Cardiac fibroblast (primary cell): ENCODE results near the gene PRRC2B.
A peak's percentile ranks its signal among the peaks of the same experiment; 100 is the strongest.

Experiments
- DNase-seq, 2 donors: peaks; one replicate each; pipeline versions ENCODE4 v3.0.0 to v3.0.0-alpha.2; 2010; ENCODE audit warnings: low read depth in 2 of 2
- H3K4me3 ChIP-seq, 2 donors: replicated peaks in 1 of 2; 1 replicate in 1 of 2; 2 replicates in 1 of 2; pipeline ENCODE4 v1.5.1; 2011; ENCODE audit warnings: low read depth in 2 of 2, low read length in 2 of 2, mild to moderate bottlenecking in 2 of 2, moderate library complexity in 1 of 2
- CTCF ChIP-seq: IDR thresholded peaks from one replicate; pipeline ENCODE4 v1.5.1; 2011; ENCODE audit warnings: low read depth, mild to moderate bottlenecking, low read length, inconsistent platforms

The PRRC2B gene

GRCh38 chr9:131500377-131500776 is 106.5 kb downstream of the PRRC2B start:
- H3K4me3 ChIP-seq = no peak overlapping the region
- DNase-seq = no peak
- no peak for TF ChIP-seq CTCF

GRCh38 chr9:131500939-131501541 is 107.2 kb downstream of the PRRC2B start:
- peak; percentile 16 to 49 for DNase-seq
- H3K4me3 ChIP-seq = no peak overlapping the region
- no peak for TF ChIP-seq CTCF

GRCh38 chr9:131502781-131503625 is 109.1 kb downstream of the PRRC2B start, which contains the start of gene POMT1:
Gene POMT1 (plus strand): TSS chr9:131502918. CDS start chr9:131504219, 1,301 bp downstream.
- TF ChIP-seq CTCF = no peak
- H3K4me3 ChIP-seq = peak within 1 kb of the TSS; percentile 82 to 88

GRCh38 chr9:131503626-131504465 is 110.0 kb downstream of the PRRC2B start:
- H3K4me3 ChIP-seq = peak overlapping the region; percentile 82 to 88
- TF ChIP-seq CTCF = no peak
- DNase-seq = peak in 1 of 2 donors; percentile 37

More at GRCh38 chr9:131502781-131503625, 109.1 kb downstream of the PRRC2B start, which contains the start of gene POMT1:
- DNase-seq = peak; percentile 78 to 86

- DNase-seq = no peak
- TF ChIP-seq CTCF = no peak
- H3K4me3 ChIP-seq = no peak overlapping the region
Measured at GRCh38 chr9:131505012-131505411, 111.1 kb downstream of the PRRC2B start.

GRCh38 chr9:131511416-131511815 is 117.5 kb downstream of the PRRC2B start:
- TF ChIP-seq CTCF = no peak
- no peak overlapping the region for H3K4me3 ChIP-seq
- DNase-seq = no peak
